ENCODE results near the gene CKAP2L.
"Not testable (repeated sequence)": the region's sequence is repeated elsewhere in the genome, so short reads cannot be mapped to it uniquely, and the experiment has no call there.

CKAP2L gene

DNA sequence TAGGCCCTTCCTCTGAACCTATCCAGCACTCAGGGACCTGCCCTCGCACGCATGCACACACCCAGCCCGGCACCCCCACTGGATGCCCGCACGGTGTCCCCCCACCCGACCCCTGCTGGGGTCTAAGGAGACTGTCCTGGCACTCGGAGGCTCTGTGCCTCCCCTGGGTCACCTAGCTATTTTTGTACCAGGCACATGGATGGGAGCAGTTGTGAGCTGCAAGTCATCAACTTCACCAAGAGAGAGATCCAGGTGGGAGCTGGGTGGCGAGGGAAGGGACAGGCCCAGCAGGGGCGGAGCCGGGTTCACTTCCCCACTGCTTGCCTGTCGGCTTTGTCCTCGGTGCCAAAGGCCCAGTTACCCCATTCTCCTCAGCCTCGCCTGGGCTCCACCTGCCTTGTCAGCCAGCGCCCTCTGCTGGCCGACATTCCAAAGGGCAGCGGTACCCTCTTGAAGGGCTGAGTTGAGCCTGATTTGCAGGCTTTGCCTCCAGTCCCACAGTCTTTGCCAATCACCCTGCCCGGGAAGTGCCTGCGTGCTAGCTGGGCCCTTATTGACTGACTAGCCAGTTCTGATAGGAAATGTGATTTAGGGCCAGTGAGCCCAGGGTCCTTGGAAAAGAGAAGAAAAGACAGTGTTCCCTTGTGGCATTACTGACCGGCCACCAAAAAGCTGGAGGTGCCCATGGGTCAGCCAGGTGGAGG lies 37.8 kb downstream of the CKAP2L start:
- peak; percentile 95 for DNase-seq (ENCODE audit: low spot score)

DNA sequence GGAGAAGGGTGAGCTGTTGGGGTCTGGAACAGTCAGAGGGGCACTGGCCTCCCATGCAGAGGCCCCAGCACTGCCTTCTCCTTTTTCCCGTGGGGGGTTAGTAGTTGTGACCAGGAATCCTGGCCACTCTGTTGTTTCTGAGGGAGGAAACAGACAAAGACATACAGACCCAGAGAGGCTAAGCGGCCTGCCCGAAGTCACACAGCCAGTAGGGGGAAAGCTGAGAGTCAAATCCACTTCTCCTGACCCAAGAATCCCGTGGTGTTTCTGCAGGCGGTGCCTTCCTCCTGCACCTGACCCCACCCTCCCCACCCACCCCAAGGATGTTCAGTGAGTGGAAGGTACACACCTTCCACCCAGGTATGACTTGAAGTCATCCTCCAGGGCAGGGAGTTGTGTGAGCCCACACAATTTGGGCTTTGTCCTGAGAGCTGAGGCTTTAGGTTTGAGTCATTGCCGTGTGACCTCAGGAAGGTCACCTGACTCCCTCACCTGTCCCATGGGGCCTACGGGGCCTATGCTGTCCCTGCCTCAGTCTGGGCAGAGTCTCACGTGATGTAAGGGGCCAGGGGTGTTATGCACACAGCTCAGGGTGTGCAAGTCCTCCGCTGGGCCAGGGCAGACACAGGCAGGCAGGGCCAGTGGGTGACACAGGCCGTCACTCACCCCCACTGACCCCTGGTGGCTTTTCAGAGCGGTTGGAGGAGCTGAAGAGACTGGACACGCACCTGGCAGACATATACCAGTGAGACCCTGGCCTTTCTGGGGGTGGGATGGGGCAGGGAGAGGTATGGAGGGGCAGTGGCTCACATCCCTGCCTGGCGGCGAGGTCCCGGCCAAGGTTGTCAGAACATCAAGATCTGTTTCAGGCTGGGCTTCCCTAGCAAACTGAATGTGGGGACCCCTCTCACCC lies 38.6 kb downstream of the CKAP2L start:
- DNase-seq (ENCODE audit: low spot score) = no peak

- DNase-seq (ENCODE audit: low spot score) = no peak
Measured at GRCh38 chr2:112724591-112725525, 39.6 kb downstream of the CKAP2L start.

- DNase-seq (ENCODE audit: low spot score) = no peak
Measured at GRCh38 chr2:112723995-112724394, 40.4 kb downstream of the CKAP2L start.

DNA sequence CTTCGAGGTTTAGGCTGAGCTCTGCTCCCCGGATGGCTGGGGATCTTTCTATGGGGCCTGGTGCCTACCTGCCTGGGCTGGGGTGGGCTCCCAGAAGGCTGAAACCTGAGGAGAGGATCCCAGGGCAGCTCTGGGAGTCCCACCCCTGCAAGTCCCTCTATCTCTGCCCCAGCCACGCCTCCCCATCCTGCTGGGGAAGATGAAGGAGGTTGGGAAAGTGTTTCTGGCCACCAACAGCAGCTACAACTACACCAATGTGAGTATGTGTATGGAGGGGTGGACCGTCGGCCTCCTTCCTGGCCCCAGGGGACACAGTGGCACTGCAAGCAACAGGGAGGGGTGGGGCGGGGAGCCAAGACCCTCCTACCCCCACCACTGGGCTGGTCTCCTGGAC lies 40.9 kb downstream of the CKAP2L start:
- DNase-seq (ENCODE audit: low spot score) = no peak

DNA sequence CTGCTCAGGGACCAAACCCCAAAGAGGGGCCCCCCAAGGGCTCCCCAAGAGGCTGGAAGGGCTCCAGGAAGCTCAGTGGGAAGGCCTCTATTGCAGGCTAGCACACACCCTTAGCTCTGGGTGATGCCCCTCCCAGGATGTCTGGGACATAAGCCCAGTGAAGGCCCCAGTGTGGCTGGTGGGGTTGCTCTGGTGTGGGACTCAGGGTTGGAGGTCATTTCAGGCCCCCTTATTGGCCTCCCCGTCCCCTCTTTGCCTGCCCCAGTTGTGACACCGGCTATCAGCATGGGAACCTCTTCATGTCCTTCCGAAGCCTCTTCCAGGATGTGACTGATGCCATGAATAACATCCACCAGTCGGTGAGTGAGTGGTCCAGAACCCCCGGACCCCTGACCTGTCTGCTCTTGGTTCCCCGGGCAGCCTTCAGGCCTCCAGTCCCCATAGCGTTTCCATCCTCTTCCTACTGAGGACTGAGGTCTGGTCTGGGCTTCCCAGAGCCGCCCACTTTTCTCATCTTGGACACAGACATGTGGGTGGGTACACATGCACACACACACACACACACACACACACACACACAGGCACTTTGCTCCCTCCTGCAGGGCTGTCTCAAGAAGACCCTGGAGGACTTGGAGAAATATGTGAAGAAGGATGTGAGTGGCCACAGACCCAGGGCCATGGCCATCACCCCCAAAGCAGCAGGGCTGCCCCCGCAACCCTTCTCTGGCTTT lies 41.4 kb downstream of the CKAP2L start:
- no peak for DNase-seq (ENCODE audit: low spot score)

GRCh38 chr2:112721819-112722522 lies 42.4 kb downstream of the CKAP2L start:
- no peak for DNase-seq (ENCODE audit: low spot score)

DNA sequence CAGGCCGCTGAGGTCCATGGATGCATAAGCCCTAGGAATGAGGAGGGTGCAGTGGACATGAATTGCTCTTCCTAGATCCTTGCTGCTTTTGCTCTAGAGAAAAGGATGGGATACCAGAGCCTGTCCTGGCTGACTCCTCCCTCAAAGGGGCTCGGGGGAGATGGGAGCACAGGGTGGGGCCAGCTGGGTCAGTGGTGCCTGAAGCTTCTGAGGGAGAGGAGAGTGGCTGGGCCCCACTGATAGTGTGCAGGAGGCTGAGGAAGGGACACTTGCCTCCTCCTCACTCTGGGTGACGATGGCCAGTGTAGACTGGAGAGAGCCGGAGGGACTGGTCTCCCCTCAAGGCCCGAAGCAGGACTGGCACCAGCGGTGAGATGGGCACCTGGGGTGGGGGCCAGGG lies 43.6 kb downstream of the CKAP2L start, which contains the start of gene NT5DC4:
Gene NT5DC4 (plus strand): TSS at position 236 of the 400 bp plus-strand sequence. CDS start 60 bp downstream, at position 296.
- DNase-seq (ENCODE audit: low spot score) = no peak

DNA sequence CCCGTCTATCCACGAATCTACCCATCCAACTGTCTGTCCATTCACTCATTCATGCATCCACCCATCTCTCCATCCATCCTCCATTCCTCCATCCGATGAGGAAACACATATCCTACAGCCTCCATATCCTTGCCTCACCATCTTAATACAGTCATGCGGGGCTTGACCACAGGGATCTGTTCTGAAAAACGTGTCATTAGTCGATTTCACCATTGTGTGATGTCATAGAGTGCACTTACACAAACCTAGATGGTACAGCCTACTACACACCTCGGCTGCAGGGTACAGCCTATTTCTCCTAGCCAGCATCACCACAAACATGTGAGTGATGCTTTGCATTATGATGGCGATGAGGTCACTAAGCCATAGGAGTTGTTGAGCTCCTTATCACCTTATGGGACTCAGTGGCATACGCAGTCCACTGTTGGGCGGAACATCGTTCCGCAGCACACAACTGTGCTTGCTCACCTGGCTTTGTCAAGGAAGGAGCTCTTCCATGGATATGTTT lies 45.5 kb downstream of the CKAP2L start:
- DNase-seq (ENCODE audit: low spot score) = no peak

DNA sequence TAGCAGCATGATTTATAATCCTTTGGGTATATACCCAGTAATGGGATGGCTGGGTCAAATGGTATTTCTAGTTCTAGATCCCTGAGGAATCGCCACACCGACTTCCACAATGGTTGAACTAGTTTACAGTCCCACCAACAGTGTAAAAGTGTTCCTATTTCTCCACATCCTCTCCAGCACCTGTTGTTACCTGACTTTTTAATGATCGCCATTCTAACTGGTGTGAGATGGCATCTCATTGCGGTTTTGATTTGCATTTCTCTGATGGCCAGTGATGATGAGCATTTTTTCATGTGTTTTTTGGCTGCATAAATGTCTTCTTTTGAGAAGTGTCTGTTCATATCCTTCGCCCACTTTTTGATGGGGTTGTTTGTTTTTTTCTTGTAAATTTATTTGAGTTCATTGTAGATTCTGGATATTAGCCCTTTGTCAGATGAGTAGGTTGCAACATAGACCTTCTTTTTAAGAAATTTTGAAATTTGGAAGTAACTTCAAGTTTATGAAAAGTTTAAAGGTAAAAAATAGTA lies 47.5 kb downstream of the CKAP2L start:
- DNase-seq (ENCODE audit: low spot score) = not testable (repeated sequence)

- DNase-seq (ENCODE audit: low spot score) = not testable (repeated sequence)
Measured at GRCh38 chr2:112716094-112716493, 48.3 kb downstream of the CKAP2L start.

- DNase-seq (ENCODE audit: low spot score) = no peak
Measured at GRCh38 chr2:112714836-112715631, 49.4 kb downstream of the CKAP2L start.

DNA sequence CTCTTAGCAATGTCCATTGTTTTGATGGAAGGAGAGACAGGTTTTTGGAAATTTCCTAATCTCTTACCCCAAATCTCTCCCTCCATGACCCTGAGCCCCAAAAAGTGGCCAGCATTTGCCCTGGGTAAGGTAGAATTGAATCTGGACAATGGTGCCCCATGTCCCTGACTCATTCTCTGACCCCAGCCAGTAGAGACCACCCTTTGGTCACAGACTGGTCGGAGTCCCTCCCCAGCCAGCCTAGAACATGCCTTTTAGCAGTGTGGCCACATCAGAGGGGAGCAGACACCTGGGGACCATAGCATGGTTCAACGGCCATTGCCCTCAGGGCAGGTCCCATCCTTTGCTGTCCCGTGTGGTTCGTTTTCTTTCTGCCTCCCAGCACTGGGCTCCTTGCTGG lies 50.1 kb downstream of the CKAP2L start:
- DNase-seq (ENCODE audit: low spot score) = no peak

- DNase-seq (ENCODE audit: low spot score) = no peak
Measured at GRCh38 chr2:112713926-112714325, 50.5 kb downstream of the CKAP2L start.

GRCh38 chr2:112713585-112713925 lies 50.9 kb downstream of the CKAP2L start:
- no peak for DNase-seq (ENCODE audit: low spot score)

GRCh38 chr2:112712903-112713584 lies 51.4 kb downstream of the CKAP2L start:
- peak; percentile 83 for DNase-seq (ENCODE audit: low spot score)

- no peak for DNase-seq (ENCODE audit: low spot score)
Measured at GRCh38 chr2:112712465-112712864, 51.9 kb downstream of the CKAP2L start.

DNA sequence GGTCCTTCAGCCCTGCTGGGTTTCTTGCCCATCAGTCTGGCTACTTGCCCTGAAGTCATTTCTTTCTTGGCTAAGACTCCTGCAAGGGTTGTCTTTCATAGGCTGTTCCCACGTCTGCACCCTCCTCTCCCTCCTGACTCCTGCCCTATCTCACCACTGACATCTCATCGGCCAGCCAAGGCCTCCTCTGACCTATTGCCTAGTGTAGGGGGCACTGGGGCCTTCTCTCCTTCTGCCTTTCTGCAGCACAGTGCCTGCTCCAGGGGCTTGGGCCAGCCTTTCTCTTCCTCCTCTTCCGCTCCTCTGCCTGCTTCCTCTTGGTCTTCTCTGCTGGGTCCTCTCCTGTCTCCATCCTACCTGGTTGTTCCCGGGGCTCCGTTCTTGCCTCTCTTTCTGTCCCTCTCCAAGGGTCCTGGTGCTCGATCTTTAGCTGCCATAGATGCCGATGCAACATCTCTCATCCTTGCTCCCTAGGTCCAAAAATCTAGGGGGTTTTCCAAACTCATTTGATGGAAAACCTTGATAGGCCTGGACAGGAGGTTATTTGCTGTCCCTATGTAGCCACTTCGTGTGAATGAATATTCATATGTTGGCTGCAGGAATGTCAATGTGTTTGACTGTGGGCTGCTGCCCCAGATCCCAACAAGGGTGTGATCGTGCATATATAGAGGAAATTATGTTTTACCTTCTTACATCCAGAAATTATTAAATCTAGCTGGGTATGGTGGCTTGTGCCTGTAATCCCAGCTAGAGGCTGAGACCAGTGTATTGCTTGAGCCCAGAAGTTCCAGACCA lies 53.3 kb downstream of the CKAP2L start:
- no peak for DNase-seq (ENCODE audit: low spot score)
